ENCODE data around the gene SLC2A13.
"Not testable (repeated sequence)": the region's sequence is repeated elsewhere in the genome, so short reads cannot be mapped to it uniquely, and the experiment has no call there.

Gene SLC2A13

DNA sequence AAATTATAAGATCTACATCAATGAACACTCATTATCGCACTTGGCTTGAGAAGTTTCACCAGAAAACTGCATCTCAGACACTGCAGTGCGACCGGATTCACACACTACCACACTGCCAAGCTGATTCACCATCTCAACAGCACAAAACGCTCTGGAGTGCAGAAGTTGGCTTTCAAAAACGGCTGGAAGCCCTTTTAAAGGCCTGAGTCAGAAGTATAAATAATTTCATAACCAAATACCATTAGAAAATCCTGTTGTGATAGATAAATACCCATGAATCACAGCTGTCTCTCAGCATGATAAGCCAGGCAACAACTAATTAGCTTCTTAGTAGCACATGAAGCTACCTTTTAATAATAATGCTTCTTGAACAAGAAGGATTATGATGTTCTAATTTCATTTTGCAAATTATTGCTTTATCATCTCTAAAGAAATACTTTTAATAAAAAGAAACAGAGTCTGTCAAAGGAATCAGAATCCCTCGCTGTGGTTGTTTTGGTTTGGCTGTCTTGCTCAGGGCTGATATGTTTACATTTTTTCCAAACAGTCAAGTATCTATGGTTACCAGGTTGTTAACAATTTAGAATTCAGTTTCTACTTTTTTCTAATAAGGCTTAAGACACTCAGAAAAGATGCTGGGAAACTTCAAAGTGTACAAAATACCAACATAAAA is 51.2 kb downstream of the SLC2A13 start:
- in situ Hi-C loops (cut with MboI; ENCODE audit: low pct_unique_long_range_greater_than_20kb, low sequenced_read_pairs) = no loop called here
- DNase-seq = no peak

DNA sequence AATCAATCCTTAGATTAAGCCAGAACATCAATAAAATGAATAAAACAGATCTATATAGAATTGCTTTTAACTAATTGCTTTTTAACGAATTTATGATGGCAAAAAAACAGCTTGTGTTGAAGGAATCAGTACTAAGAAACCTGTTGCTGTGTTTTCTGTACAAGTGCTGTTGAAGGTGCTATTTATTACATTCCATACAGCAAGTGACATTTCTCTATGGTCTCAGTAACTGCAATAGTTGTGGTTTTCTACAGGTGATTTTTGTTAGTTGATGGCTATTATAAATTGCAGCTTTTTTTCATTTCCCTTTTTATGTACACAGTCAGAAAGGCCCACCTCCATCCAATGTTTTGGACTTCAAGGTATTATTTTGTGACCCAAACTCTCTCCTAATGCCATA is 56.6 kb downstream of the SLC2A13 start:
- no peak for DNase-seq
- in situ Hi-C loops (cut with MboI; ENCODE audit: low pct_unique_long_range_greater_than_20kb, low sequenced_read_pairs) = no loop called here

DNA sequence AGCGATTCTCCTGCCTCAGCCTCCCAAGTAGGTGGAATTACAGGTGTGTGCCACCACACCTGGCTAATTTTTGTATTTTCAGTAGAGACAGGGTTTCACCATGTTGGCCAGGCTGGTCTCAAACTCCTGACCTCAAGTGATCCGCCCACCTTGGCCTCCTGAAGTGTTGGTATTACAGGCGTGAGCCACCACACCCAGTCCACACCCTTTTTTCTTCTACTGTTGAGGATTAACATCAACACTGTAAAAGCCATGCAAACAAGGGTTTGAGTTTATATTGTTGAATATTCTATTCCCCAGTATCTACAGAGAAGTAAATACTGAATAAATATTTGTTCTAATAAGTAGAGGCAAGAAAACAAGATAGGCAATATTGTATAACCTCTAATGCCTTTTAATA is 58.9 kb downstream of the SLC2A13 start:
- in situ Hi-C loops (cut with MboI; ENCODE audit: low pct_unique_long_range_greater_than_20kb, low sequenced_read_pairs); DNase-seq: not testable (repeated sequence)

DNA sequence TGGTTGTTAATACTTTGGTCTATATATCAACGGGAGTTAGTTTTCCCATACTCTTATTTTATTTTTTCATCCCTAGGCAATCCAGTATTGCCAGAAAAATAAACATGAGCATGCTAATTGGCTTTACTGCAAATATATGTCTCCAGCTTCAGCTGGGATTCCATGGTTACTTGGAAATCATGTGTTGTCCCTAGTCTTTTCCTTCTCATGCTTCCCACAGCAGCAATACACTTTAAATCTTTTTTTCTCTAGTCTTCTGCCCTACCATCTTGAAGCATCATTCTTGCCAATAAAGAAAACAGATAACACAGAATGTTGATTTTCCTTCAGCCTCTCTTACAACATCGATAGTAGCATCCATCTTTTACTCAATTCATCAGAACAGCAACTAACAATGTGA is 60.2 kb downstream of the SLC2A13 start:
- in situ Hi-C loops (cut with MboI; ENCODE audit: low pct_unique_long_range_greater_than_20kb, low sequenced_read_pairs) = no loop called here
- no peak for DNase-seq

DNA sequence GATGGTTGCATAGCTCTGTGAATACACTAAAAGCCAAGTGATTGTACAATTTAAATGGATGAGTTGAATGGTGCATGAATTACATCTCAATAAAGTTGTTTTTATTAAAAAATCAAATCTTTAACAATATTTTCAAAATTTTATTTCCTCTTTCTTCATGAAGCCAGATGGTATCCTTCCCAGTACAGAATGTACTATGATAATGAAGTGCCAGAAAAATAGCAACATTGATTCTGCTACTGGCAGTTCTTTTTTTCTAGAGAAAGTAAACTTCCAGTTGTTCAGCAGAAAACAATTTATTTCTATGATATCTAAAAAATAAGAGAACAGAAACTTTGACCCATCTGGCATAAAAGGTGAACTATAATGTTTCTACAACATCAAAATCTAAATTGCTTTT is 61.5 kb downstream of the SLC2A13 start:
- DNase-seq = no peak

DNA sequence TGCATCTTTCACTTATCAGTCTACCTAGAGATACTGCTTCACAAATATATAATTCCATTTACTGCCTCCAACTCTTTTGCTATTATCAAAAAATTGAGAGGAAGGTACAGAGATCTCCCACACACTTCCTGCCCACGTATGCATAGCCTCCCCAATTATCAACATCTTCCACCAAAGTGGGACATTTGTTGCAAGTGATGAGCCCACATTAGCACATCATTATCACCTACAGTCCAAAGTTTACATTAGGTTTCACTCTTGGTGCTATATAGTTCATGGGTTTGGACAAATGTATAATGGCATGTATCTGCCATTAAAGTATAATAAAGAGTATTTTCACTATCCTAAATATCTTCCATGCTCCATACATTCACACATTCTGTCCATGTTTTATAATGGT is 66.3 kb downstream of the SLC2A13 start:
- in situ Hi-C loops (cut with MboI; ENCODE audit: low pct_unique_long_range_greater_than_20kb, low sequenced_read_pairs) = no loop called here
- no peak for DNase-seq

More for the DNA sequence above, 61.5 kb downstream of the SLC2A13 start:
- in situ Hi-C loops (cut with MboI; ENCODE audit: low pct_unique_long_range_greater_than_20kb, low sequenced_read_pairs) = no loop called here

DNA sequence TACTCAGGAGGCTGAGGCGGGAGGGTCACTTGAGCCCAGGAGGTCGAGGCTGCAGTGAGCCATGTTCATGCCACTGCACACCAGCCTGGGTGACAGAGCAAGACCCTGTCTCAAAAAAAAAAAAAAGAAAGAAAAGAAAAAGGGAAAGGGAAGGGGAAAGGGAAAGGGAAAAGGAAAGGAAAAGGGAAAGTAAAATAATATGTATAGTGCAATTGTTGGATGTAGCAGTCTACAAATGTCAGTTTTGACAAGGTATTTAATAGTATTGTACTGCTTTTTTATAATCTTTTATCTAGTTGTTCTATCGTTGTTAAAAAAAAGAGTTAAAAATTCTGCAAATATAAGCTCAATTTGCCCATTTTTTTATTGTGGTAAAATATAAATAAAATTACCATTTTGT is 67.3 kb downstream of the SLC2A13 start:
- in situ Hi-C loops (cut with MboI; ENCODE audit: low pct_unique_long_range_greater_than_20kb, low sequenced_read_pairs) = no loop called here
- no peak for DNase-seq

DNA sequence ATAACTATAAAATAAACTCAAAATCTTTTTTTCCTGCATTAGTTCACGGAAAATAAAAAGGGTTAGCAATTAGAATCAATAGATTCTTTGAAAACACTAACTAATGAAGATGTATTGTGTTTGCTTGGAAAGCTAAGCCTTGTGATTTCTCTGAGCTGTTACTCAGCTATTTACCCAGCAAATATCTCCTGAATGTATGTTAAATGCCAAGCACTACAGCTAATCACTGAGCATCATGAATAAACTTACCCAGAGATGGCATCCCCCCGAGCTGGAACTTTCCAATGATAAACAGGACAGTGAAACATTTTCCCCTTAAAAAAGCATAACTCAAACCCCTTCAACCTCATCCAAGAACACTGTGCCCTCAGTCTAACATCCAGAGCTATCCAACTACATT is 71.2 kb downstream of the SLC2A13 start:
- in situ Hi-C loops (cut with MboI; ENCODE audit: low pct_unique_long_range_greater_than_20kb, low sequenced_read_pairs) = no loop called here
- DNase-seq = no peak

DNA sequence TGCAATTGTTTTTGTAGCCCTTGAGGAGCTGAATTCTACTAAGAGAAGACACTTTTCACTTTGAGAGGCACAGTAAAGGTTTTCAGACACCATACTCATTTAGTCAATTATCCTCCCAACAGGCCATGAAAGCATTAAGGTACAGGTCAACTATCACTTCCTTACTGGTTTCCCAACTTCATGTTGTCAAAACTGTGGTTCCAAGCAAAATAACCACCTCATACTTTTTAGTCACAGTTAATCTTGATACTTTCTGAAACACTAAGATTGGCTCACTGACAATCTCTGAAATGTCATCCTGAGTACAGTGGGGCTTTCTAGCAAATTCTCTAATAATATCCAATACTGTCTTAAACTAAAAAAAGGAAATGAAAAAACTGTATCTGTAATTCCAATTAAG is 71.7 kb downstream of the SLC2A13 start:
- in situ Hi-C loops (cut with MboI; ENCODE audit: low pct_unique_long_range_greater_than_20kb, low sequenced_read_pairs) = no loop called here
- DNase-seq = no peak

DNA sequence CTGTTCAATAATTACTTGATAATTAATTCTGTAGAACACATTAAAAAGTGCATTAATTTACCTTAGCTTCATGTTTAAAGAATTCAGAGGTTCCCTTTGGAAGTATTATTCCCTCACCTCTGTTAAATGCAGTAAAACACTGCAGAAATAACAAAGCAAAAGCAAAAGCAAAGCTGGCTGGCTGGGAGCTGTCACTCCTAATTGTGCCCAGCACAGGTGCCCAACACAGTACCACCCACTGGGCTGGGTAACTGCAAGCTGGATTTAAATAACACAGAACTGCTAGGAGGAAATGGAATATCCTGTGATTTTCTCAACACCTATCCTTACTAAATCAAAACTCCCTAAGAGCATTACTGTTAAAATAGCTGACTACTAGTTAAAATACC is 72.6 kb downstream of the SLC2A13 start:
- in situ Hi-C loops (cut with MboI; ENCODE audit: low pct_unique_long_range_greater_than_20kb, low sequenced_read_pairs) = no loop called here
- no peak for DNase-seq

DNA sequence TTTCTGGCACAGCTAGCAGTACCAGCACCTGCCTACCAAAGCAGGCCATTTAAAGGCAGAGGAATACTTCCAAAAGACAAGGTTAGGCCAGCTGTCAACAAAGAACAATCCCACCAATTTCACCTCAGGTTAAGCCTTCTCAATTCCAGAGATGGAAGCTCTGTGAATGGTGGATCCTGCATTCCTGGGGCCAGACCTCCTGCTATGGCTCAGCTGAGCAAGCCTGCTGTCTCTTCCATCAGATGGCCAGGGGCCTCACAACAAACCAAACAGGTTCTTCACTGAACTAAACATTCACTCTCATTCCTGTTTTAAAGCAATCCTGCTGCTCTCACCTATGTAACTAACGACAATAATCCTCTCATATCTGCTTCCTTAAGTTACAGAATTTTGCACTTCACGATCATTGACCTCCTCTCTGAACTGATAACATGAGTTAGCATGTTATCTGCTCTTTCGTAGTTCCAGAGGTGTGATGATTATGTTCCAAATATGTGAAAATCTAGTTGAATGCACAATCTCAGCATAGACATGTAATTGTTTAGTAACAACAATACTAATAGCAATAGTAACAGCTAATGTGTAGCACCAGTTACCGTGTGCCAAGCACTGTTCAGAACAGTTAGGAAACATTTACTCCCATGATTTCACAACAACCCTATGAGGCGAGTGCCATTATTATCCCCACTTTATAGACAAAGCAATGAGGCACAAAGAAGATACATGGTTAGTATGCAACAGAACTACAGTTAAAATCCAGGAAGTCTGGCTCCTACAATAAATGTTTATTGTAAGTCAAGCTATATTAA is 73.2 kb downstream of the SLC2A13 start:
- DNase-seq = no peak
- in situ Hi-C loops (cut with MboI; ENCODE audit: low pct_unique_long_range_greater_than_20kb, low sequenced_read_pairs) = no loop called here

DNA sequence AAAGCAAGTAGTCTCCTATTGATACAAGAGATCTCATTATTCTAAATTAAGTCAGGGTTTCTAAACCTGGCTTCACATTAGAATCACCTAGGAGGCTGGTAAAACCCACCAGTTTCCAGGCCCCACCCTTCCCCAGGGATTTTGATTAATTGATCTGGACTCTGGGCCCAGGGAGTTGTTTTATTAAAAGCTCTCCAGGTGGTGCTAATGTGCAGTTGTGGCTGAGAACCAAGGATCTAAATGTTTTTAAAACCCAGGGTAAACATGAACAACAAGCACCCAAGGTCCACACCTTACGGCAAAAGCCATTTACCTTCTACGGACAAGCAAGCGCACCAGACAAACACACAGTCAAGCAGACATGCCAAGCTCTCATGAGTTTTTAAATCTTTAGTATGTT is 73.9 kb downstream of the SLC2A13 start:
- in situ Hi-C loops (cut with MboI; ENCODE audit: low pct_unique_long_range_greater_than_20kb, low sequenced_read_pairs) = no loop called here
- DNase-seq = no peak

DNA sequence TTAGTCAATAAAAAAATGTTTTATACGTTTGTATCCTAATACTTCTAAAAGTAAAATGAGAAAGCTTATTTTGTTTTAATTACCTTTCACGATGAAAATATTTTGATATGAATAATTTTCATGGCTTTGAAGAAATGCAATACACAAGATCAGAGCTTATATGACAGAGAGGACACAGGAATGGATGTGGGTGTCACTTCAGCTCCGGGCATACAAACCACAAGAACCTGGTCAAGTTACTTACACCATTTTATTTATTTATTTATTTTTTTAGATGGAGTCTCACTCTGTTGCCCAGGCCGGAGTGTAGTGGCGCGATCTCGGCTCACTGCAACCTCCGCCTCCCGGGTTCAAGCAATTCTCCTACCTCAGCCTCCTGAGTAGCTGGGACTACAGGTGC is 74.9 kb downstream of the SLC2A13 start:
- in situ Hi-C loops (cut with MboI; ENCODE audit: low pct_unique_long_range_greater_than_20kb, low sequenced_read_pairs); DNase-seq: not testable (repeated sequence)

DNA sequence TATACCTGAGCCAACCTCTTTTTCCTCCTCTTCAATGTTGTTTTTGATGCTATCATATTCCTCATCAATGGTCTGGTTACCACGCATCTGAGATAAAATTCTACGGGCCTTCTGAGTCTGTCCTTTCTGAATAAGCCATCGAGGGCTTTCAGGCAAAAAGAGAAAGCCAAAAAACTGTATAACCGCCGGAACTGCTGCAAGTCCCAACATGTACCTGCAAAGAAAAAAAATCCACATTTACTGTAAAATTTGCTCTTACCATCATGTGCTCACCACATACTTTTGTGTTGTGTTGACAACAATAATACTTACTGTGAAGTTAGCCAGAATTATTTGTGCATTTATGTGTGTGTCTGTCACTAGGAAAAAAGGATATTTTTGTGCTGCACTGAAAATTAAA is 77.6 kb downstream of the SLC2A13 start:
- no peak for DNase-seq
- in situ Hi-C loops (cut with MboI; ENCODE audit: low pct_unique_long_range_greater_than_20kb, low sequenced_read_pairs) = no loop called here

DNA sequence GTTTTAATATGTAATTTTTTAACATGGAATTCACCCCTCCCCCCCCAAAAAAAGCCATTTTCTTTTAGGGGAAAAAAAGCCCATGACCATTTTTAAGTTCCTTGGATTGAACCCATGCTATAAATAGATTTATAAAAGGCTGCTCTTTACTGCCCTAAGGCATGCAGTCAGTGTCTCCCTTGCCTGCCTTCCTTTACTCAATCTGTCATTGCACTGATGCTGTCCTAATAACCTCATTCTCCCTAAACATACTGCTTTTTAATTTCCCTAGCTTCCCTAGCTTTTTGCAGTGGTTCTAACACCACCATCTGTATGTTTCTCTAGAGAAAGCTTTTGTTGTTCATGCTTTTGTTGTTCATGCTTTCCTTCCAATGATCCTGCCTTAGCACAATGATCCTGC is 83.0 kb downstream of the SLC2A13 start:
- in situ Hi-C loops (cut with MboI; ENCODE audit: low pct_unique_long_range_greater_than_20kb, low sequenced_read_pairs) = no loop called here

DNA sequence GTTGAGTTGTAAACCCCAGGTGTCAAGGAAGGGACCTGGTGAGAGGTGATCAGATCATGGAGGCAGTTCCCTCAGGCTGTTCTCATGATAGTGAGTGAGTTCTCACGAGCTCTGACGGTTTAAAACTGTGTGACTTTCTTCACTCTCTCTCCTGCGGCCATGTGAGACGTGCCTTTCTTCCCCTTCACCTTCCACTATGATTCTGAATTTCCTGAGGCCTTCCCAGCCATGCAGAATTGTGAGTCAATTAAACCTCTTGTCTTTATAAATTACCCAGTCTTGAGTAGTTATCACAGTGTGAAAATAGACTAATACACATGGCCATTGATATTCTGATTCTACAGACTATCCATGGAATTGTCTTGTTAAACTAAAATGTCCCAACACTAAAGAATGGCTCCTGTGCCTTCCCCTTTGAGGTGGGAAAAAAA is 85.6 kb downstream of the SLC2A13 start:
- in situ Hi-C loops (cut with MboI; ENCODE audit: low pct_unique_long_range_greater_than_20kb, low sequenced_read_pairs) = no loop called here
- no peak for DNase-seq

More for the DNA sequence above, 83.0 kb downstream of the SLC2A13 start:
- no peak for DNase-seq

DNA sequence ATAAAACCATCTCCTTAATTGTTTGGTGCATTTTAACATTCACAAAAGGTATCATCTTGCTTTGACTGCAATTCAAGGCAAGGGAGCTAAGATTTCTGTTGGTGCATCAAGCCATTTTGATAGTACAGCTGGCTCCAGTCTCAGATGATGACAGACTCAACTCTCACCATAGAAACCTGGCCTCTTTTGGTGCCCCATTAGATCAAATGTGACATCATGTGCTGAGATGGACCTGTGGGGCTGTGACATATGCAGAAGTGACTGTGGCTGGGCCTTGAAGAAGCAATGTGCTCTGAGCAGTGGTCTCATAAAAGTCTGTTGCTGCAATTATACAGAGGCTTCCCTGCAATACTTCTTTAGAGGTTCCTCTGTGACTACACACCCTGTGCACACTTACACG is 88.4 kb downstream of the SLC2A13 start:
- in situ Hi-C loops (cut with MboI; ENCODE audit: low pct_unique_long_range_greater_than_20kb, low sequenced_read_pairs) = no loop called here

DNA sequence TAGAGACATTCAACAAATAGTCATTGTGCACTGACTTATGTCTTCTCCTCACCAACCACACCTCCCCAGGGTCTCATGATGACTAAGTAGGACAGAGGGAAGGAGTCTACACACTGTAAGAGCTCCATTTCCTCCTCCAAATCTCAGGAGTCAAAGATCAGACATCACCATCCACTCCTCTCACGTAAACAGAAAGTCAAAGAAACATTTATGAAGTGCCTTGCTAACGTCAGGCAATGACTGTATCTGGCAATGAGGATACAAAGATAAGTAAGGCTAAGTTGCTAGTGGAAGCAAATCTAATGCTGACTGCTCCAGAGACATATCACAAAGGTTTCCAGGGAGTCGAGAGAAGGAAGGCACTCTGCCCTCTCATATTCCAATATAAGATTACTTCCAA is 88.9 kb downstream of the SLC2A13 start:
- DNase-seq = no peak

More for the DNA sequence above, 88.4 kb downstream of the SLC2A13 start:
- DNase-seq = no peak

DNA sequence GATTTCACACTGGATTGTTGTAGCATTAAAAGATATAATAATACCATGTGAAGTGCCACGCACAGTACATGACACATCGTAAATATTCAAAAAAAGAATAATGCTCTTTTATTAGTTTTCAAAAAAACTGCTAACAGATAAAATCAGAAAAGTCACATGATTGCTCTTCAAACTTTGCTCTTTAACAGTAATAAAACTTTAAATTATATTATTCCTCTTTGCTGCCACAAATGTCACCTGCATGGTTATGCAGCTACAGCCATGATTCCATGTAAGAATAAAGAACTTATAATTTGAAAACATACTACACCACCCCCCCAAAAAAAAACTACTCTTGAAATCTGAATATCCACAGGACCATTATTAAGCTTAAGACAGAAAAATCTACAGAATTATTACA is 90.0 kb downstream of the SLC2A13 start:
- in situ Hi-C loops (cut with MboI; ENCODE audit: low pct_unique_long_range_greater_than_20kb, low sequenced_read_pairs) = no loop called here
- DNase-seq = no peak

More for the DNA sequence above, 88.9 kb downstream of the SLC2A13 start:
- in situ Hi-C loops (cut with MboI; ENCODE audit: low pct_unique_long_range_greater_than_20kb, low sequenced_read_pairs) = no loop called here

DNA sequence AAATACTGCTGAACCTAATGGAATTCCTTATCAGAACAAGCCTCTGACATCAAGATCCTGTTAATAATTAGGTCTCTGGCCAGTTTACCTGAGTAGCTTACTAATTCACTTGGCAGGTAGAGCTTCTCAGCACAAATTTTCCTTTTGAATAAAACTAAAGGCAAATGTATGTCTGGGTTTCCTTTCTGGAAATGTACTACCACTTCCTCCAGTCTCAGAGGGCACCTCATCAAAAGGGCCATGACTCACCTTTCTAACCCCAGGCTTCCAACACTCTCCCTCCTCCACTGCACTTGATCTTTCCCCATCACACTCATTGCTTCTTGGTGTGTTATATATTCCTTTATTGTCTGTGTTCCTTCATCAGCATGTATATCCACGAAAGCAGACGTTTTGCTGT is 90.5 kb downstream of the SLC2A13 start:
- DNase-seq = no peak
- in situ Hi-C loops (cut with MboI; ENCODE audit: low pct_unique_long_range_greater_than_20kb, low sequenced_read_pairs) = no loop called here

DNA sequence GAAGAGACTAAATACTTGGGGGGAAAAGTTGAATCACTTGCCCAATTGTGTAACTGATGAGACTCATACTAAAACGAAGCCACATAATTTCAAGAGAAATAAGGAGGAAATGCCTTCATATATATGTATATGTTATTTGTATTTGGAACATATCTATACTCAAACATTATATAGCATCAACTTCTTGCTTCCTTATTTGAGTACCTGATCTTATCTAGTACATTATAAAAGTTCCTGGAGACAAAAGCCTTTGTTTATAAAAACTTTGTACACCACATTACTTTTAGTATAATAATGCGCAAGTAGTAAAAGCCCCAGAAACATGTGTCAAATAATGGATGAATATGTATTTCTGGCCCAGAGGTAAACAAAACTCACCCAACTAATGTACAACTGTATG is 92.0 kb downstream of the SLC2A13 start:
- in situ Hi-C loops (cut with MboI; ENCODE audit: low pct_unique_long_range_greater_than_20kb, low sequenced_read_pairs) = no loop called here
- DNase-seq = no peak
